ENCODE data around the gene SORCS2.

- TF ChIP-seq SP2 (tag by site-specific recombination; IDR thresholded peaks at IDR 0.05) (no peak), YY1 (tag by site-specific recombination; IDR thresholded peaks at IDR 0.05) (no peak), ATF2 (tag by site-specific recombination; IDR thresholded peaks at IDR 0.05; ENCODE audit: low read depth) (no peak), BCL11B (tag by site-specific recombination; IDR thresholded peaks at IDR 0.05; ENCODE audit: low read depth) (no peak), ELK4 (IDR thresholded peaks at IDR 0.05; ENCODE audit: borderline replicate concordance, low read depth, low read length) (no peak), ZFP3 (tag by site-specific recombination; IDR thresholded peaks at IDR 0.05; ENCODE audit: low read depth) (no peak), CTCF (tag by site-specific recombination; IDR thresholded peaks at IDR 0.05) (no peak), ZBTB7A (tag by site-specific recombination; IDR thresholded peaks at IDR 0.05; ENCODE audit: low read depth) (no peak), ZNF580 (tag by site-specific recombination; IDR thresholded peaks at IDR 0.05) (no peak)
Observed at GRCh38 chr4:7255488-7255881, 63.1 kb downstream of the SORCS2 start.

Data from HEK293 (cell line).